Stomach (tissue), 4 donors: ENCODE data around the gene DYNLT1.

ENCODE experiments used
- EP300 ChIP-seq: sonication (generic); formaldehyde crosslinking; IDR thresholded peaks from one replicate; pipeline ENCODE4 v1.6.1; 2017; ENCODE audit warnings: antibody characterized with exemption
- POLR2A ChIP-seq, 4 donors: fragments of 450-650 bp; IDR thresholded peaks; one replicate each; pipeline ENCODE4 v1.6.1; 2016; ENCODE audit warnings: antibody characterized with exemption in 4 of 4, control low read depth in 2 of 4, mild to moderate bottlenecking in 1 of 4, moderate library complexity in 1 of 4
- POLR2AphosphoS5 ChIP-seq, 3 donors: sonication (generic); formaldehyde crosslinking; IDR thresholded peaks; one replicate each; pipeline ENCODE4 v1.6.1; 2016; ENCODE audit warnings: antibody characterized with exemption in 3 of 3
- TF ChIP-seq, protein P1 (sequence below), 7 experiments: fragments of 450-650 bp in 4 of 7; fragments of 200-600 bp in 3 of 7; sonication (generic) in 3 of 7; IDR thresholded peaks; one replicate each; pipeline ENCODE4 v1.5.1; 2016 to 2019; ENCODE audit warnings: antibody characterized with exemption in 7 of 7, control low read depth in 2 of 7, mild to moderate bottlenecking in 1 of 7

DNA sequence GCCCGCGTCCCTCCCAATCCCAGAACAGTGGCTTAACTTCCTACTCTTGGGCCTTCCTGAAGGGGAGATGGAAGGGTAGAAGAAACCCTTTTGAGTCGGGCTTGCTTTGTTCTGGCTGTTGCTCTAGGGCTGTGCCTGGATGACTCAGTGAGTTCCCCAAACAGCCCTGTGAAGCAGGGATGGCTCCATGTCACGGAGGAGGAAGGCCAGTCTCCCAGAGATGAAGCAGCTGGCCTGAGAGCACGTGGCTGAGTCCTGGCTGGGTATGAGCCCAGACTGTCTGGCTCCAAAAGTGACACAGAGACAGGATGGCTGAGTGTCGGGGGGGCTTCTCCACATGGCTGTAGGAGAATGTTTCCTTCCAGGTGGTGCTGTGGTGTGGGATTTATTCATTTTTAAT lies 10.0 kb upstream of the DYNLT1 start:
- TF ChIP-seq, protein P1, sequence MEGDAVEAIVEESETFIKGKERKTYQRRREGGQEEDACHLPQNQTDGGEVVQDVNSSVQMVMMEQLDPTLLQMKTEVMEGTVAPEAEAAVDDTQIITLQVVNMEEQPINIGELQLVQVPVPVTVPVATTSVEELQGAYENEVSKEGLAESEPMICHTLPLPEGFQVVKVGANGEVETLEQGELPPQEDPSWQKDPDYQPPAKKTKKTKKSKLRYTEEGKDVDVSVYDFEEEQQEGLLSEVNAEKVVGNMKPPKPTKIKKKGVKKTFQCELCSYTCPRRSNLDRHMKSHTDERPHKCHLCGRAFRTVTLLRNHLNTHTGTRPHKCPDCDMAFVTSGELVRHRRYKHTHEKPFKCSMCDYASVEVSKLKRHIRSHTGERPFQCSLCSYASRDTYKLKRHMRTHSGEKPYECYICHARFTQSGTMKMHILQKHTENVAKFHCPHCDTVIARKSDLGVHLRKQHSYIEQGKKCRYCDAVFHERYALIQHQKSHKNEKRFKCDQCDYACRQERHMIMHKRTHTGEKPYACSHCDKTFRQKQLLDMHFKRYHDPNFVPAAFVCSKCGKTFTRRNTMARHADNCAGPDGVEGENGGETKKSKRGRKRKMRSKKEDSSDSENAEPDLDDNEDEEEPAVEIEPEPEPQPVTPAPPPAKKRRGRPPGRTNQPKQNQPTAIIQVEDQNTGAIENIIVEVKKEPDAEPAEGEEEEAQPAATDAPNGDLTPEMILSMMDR (IDR thresholded peaks at IDR 0.05): no peak
- TF ChIP-seq POLR2AphosphoS5 (IDR thresholded peaks at IDR 0.05): peak; percentile 69 to 93 (median 82)
- no peak for TF ChIP-seq POLR2A (IDR thresholded peaks at IDR 0.05)
- no peak for TF ChIP-seq EP300
